Gastroesophageal sphincter (tissue), 4 donors: ENCODE data around the gene NFYA. TPM values are rescaled to one million over a fixed set of nuclear protein-coding genes. Genes with fewer than 3 reads are reported as not detected.

Source experiments
- ATAC-seq: fragments of 150-250 bp; one replicate; pipeline ENCODE4 v1.9.1; 2016; ENCODE audit warnings: mild to moderate bottlenecking, moderate library complexity
- H3K27ac ChIP-seq, 4 donors: fragments of 200-600 bp; sonication (generic) in 3 of 4; 1 replicate in 3 of 4; 2 replicates in 1 of 4; pipeline ENCODE4 v1.5.1; 2016 to 2019
- H3K27me3 ChIP-seq: fragments of 200-600 bp; sonication (generic); one replicate; pipeline ENCODE4 v1.5.1; 2019
- H3K36me3 ChIP-seq, 2 donors: fragments of 200-600 bp; sonication (generic); one replicate each; pipeline ENCODE4 v1.5.1; 2019; ENCODE audit warnings: control low read depth in 1 of 2
- H3K4me1 ChIP-seq, 3 donors: fragments of 200-600 bp; sonication (generic); 1 replicate in 2 of 3; 2 replicates in 1 of 3; pipeline ENCODE4 v1.5.1; 2016 to 2019; ENCODE audit warnings: control low read depth in 2 of 3
- H3K4me3 ChIP-seq, 2 donors: fragments of 200-600 bp; sonication (generic); one replicate each; pipeline ENCODE4 v1.5.1; 2019; ENCODE audit warnings: mild to moderate bottlenecking in 1 of 2, moderate library complexity in 1 of 2
- H3K9me3 ChIP-seq, 3 donors: fragments of 200-600 bp; sonication (generic); one replicate each; pipeline ENCODE4 v1.5.1; 2017 to 2019; ENCODE audit warnings: control low read depth in 2 of 3
- CTCF ChIP-seq, 4 experiments: fragments of 200-600 bp in 2 of 4; fragments of 450-650 bp in 2 of 4; sonication (generic) in 1 of 4; IDR thresholded peaks; one replicate each; pipeline ENCODE4 v1.5.1; 2017 to 2019; ENCODE audit warnings: antibody characterized with exemption in 4 of 4, mild to moderate bottlenecking in 2 of 4, moderate library complexity in 2 of 4
- EP300 ChIP-seq: sonication (generic); formaldehyde crosslinking; IDR thresholded peaks from one replicate; pipeline ENCODE4 v1.6.1; 2017; ENCODE audit warnings: antibody characterized with exemption, mild to moderate bottlenecking
- POLR2A ChIP-seq, 2 donors: fragments of 450-650 bp; IDR thresholded peaks; one replicate each; pipeline ENCODE4 v1.6.1; 2017; ENCODE audit warnings: antibody characterized with exemption in 2 of 2, mild to moderate bottlenecking in 2 of 2, moderate library complexity in 1 of 2
- POLR2AphosphoS5 ChIP-seq: sonication (generic); formaldehyde crosslinking; IDR thresholded peaks from one replicate; pipeline ENCODE4 v1.6.1; 2017; ENCODE audit warnings: antibody characterized with exemption
- WGBS, 2 donors: methylation state at CpG; one replicate each; pipeline ENCODE4 v1.1.5; 2018; ENCODE audit warnings: low coverage in 1 of 2; 5-methylcytosine and 5-hydroxymethylcytosine counted together
- total RNA-seq, 4 donors: library from RNA; depleted of rRNA; stranded (reverse); fragments of >200 nt; gene quantifications; one replicate each; pipeline ENCODE4 v1.1.0, GENCODE V29; 2016

Gene NFYA
- total RNA-seq, 4 donors from 2014 or later = 6.6 to 17.7 (median 12.1) TPM

DNA sequence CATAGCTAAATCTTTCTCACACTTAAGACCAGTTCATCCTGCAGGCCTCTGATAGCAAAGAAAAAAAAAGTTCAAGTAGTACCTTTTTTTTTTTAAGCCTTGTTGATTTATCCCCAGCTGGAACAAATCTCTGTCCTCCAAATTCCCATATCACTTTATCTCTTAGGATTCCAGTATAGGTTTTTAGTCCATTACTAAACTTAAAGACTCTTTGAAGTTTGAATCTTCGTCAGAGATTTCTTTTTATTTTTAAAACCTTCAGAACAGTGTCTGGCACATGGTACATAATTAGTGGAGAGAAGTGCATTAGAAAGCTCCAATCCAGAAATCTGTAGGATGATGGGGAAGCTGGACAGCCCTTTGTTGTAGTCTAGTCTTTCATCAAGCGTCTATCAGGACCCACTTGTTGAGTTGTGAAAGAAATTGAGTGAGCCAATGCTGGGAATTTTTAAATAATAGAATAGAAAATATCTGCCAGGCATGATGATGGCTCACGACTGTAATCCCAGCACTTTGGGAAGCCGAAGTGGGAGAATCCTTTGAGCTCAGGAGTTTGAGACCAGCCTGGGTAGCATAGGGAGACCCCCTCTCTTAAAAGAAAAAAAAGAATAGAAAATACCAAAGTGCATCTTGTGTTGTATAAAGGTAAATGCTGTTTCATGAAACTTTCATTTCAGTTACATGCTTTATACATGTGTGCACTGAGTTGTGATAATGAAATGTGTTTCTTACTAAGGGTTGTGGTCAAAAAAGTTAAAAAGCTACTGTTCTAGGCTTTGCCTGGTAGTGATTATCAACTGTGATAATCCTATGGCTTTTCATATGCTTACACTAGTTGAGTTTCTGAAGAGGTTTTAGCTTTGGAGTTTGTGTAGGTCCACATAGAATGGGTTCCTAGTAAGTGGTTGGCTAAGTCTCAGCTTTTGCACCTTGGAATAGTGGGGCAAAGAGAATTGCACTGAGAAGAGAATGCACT is 3.2 kb downstream of the NFYA start:
- no peak for ATAC-seq
- H3K4me1 ChIP-seq = peaks cover 4 to 34% (median 10%) of the 10 kb centered on the region in 3 donors
- no peaks in the 10 kb centered on the region for H3K27me3 ChIP-seq
- WGBS, 2 donors = 59 to 88% methylated on average over 4 of the region's 4 CpGs
- H3K4me3 ChIP-seq = no peak overlapping the region
- peaks cover 0 to 23% of the 10 kb centered on the region in 2 donors for H3K36me3 ChIP-seq
- H3K9me3 ChIP-seq = no peaks in the 10 kb centered on the region
- H3K27ac ChIP-seq = peak overlapping the region in 1 of 4 donors; percentile 99
- TF ChIP-seq EP300 (no peak), POLR2AphosphoS5 (no peak)

GRCh38 chr6:41077536-41077935 is 4.8 kb downstream of the NFYA start:
- no peak for ATAC-seq
- H3K36me3 ChIP-seq = peaks cover 0 to 37% of the 10 kb centered on the region in 2 donors
- H3K27ac ChIP-seq = no peak overlapping the region
- H3K4me1 ChIP-seq = peaks cover 0 to 30% (median 9%) of the 10 kb centered on the region in 3 donors
- H3K27me3 ChIP-seq = no peaks in the 10 kb centered on the region
- no peak overlapping the region for H3K4me3 ChIP-seq
- TF ChIP-seq POLR2AphosphoS5 = no peak
- TF ChIP-seq CTCF (IDR thresholded peaks at IDR 0.05) = no peak
- TF ChIP-seq POLR2A (IDR thresholded peaks at IDR 0.05) = no peak
- TF ChIP-seq EP300 = no peak
- H3K9me3 ChIP-seq = no peaks in the 10 kb centered on the region
- 93 to 100% methylated on average over 2 of the region's 2 CpGs for WGBS, 2 donors

GRCh38 chr6:41078101-41078500 is 5.3 kb downstream of the NFYA start:
- H3K4me3 ChIP-seq = no peak overlapping the region
- no peak for ATAC-seq
- no peaks in the 10 kb centered on the region for H3K9me3 ChIP-seq
- WGBS, 2 donors = 81 to 88% methylated on average over 3 of the region's 3 CpGs
- no peak overlapping the region for H3K27ac ChIP-seq
- H3K36me3 ChIP-seq = peaks cover 0 to 40% of the 10 kb centered on the region in 2 donors
- H3K4me1 ChIP-seq = peaks cover 0 to 30% (median 9%) of the 10 kb centered on the region in 3 donors
- H3K27me3 ChIP-seq = no peaks in the 10 kb centered on the region
- TF ChIP-seq POLR2AphosphoS5 (no peak), EP300 (no peak)

DNA sequence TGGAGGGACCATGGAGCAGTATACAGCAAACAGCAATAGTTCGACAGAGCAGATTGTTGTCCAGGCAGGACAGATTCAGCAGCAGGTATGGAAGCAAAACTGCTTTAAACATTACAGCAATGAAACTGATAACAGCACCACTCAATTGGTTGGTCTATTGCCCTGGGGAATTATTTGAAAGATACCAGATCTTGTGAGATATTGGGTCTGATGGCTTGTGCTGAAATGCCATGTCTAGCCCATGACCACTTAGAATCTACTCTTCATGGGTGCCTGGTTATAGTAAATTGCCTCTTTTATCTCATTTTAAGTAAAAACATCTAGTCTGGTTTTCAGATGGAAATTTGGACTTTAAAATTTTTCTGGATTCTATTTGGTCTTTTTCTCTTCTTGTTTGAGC is 6.3 kb downstream of the NFYA start:
- Histone ChIP-seq H3K4me3 (no peak overlapping the region), H3K27ac (no peak overlapping the region), H3K36me3 (peaks cover 0 to 50% of the 10 kb centered on the region in 2 donors), H3K9me3 (no peaks in the 10 kb centered on the region), H3K4me1 (peaks cover 0 to 27% (median 8%) of the 10 kb centered on the region in 3 donors), H3K27me3 (no peaks in the 10 kb centered on the region)
- TF ChIP-seq EP300 (no peak), POLR2AphosphoS5 (no peak), CTCF (IDR thresholded peaks at IDR 0.05) (no peak), POLR2A (IDR thresholded peaks at IDR 0.05) (no peak)
- no CpG with 5 or more reads among the region's 1 CpG for WGBS, 2 donors
- ATAC-seq = no peak

DNA sequence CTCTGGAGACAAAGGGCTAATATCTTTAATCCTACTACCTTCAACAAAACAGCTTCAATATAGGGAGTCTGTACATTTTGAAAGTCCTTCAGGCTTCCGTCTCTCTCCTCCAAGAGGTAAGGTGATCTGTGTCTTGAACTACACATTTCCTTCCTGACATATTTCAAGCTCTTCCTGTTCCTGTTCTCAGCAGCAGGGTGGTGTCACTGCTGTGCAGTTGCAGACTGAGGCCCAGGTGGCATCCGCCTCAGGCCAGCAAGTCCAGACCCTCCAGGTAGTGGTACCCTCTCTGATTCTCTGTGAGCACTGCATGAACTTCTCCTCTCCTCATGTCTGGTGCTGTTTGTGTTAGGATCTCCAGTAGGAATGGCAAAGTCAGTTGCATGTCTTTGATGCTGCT is 7.8 kb downstream of the NFYA start:
- TF ChIP-seq POLR2AphosphoS5 = no peak
- TF ChIP-seq EP300 = no peak
- no peak for TF ChIP-seq POLR2A (IDR thresholded peaks at IDR 0.05)
- Histone ChIP-seq H3K4me3 (no peak overlapping the region), H3K27ac (no peak overlapping the region), H3K27me3 (no peaks in the 10 kb centered on the region), H3K9me3 (no peaks in the 10 kb centered on the region), H3K4me1 (peaks cover 0 to 12% (median 0%) of the 10 kb centered on the region in 3 donors), H3K36me3 (peaks cover 0 to 64% of the 10 kb centered on the region in 2 donors)
- 79 to 83% methylated on average over 1 to 2 of the region's 2 CpGs for WGBS, 2 donors
- ATAC-seq = no peak

GRCh38 chr6:41083072-41083471 is 10.3 kb downstream of the NFYA start:
- Histone ChIP-seq H3K9me3 (no peaks in the 10 kb centered on the region), H3K36me3 (peaks cover 0 to 88% of the 10 kb centered on the region in 2 donors), H3K4me3 (no peak overlapping the region), H3K27me3 (no peaks in the 10 kb centered on the region), H3K27ac (no peak overlapping the region), H3K4me1 (no peaks in the 10 kb centered on the region)
- ATAC-seq = no peak
- no peak for TF ChIP-seq POLR2A (IDR thresholded peaks at IDR 0.05)
- TF ChIP-seq CTCF (IDR thresholded peaks at IDR 0.05) = no peak
- TF ChIP-seq POLR2AphosphoS5 = no peak
- no peak for TF ChIP-seq EP300
